Measurements from ENCODE around the gene PTPRN2. TPM values are rescaled to one million over a fixed set of nuclear protein-coding genes. Genes with fewer than 3 reads are reported as not detected.

The PTPRN2 gene
- total and polyA plus RNA-seq, 2 of the 13 experiments (the other 11 are each of a cell fraction or from before 2014, with no cell fraction given), result 2.5 to 24.2 TPM

DNA sequence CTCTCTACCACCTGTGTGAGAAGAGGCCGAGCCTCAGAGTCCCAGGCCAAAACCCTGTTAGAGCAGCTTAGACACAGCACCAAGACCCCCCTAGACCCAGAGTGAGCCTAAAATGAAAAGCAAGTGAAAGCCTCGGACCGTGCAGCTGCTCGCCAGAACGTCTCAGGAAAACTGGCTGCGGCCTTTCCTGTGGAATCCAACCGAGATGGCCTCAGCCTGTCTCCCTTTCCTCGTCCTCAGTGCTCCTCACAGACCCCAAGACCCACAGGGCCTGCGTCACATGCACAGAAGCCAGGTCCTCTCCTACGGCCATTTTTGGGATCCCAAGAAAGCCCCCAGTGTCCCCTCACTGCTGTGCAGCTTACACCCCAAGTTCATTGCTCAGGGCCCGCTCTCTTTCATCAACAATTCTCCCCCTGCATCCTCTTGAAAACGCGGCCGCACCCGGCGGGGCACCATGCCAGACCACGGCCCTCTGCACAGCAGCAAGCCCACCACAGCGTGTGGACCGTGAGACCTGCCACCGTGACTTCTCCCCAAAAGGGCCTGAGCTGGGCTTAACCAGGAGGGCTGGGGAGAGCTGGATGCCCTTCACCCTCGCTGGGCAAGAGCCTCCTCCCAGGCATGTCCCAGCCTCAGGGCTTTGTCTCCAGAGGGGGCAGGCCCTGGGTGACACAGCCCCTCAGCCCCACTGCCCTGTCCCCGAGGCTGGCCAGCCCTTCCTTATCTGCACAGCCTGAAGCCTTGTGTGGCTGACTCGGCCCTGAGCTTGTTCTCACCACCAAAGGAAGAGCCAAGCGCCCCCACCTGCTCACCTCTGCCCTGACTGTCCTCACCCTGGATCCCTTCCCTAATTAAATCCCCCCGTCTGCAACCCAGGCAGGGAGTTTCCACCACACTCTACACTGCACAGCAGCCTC, 142.9 kb downstream of the PTPRN2 start:
- Histone ChIP-seq H3K27ac (ENCODE audit: extremely low read length, insufficient read depth, low read length) (no peak overlapping the region), H3K4me3 (replicated peaks in 1 of 3; ENCODE audit: insufficient read depth in 1 of 3, low read depth in 2 of 3, low read length in 3 of 3) (peak overlapping the region in 1 of 3 experiments; percentile 32; a peak in 2 of 6 replicates), H3K4me2 (ENCODE audit: low read depth, low read length) (peak overlapping the region; percentile 40; the same call in 1 of the 2 replicates), H3K79me2 (ENCODE audit: insufficient read depth, low read length) (no peaks in the 10 kb centered on the region), H3K27me3 (ENCODE audit: control insufficient read depth in 1 of 2, insufficient read depth in 2 of 2, low read length in 2 of 2) (no peaks in the 10 kb centered on the region), H2AFZ (ENCODE audit: low read length) (no peak overlapping the region), H4K20me1 (ENCODE audit: insufficient read depth, low read length) (peaks cover 60% of the 10 kb centered on the region; the same call in 1 of the 2 replicates), H3K9ac (ENCODE audit: insufficient read depth, low read depth, low read length) (no peak overlapping the region; the same call in 1 of the 2 replicates), H3K36me3 (replicated peaks in 1 of 2; ENCODE audit: control insufficient read depth in 1 of 2, insufficient read depth in 2 of 2, low read length in 2 of 2) (0 out of 5 replicates have a peak, but pooled peaks cover 0 to 4% of the 10 kb centered on the region in 2 experiments), H3K4me1 (ENCODE audit: insufficient read depth, low read length) (peaks cover 23% of the 10 kb centered on the region), H3K9me3 (ENCODE audit: low read length) (no peaks in the 10 kb centered on the region)
- intact Hi-C loops (cut with micrococcal nuclease; ENCODE audit: unreplicated experiment) (no loop called here), in situ Hi-C loops (cut with HindIII; ENCODE audit: extremely low pct_ligation_motif_present, low pct_unique_long_range_greater_than_20kb) (no loop called here)
- FAIRE-seq (no peak), DNase-seq (ENCODE audit: low spot score) (no peak), ATAC-seq (peak; percentile 22)
- CTCF ChIA-PET (ENCODE audit: low intra/inter-chr PET ratio, low total read pairs), result no interaction called here
- POLR2A ChIA-PET, result no interaction called here
- no TSS peak for BruUV-seq (replicated peaks)
- TF ChIP-seq AKAP8 (CRISPR knock-in tag; IDR thresholded peaks at IDR 0.05) (no peak), PCBP1 (IDR thresholded peaks at IDR 0.05; ENCODE audit: borderline replicate concordance, low read depth, low read length) (no peak), ARNT2 (CRISPR knock-in tag; IDR thresholded peaks at IDR 0.05; ENCODE audit: low read depth) (no peak), ZFX (CRISPR knock-in tag; IDR thresholded peaks at IDR 0.05; ENCODE audit: low read depth) (no peak), NFYB (CRISPR knock-in tag; IDR thresholded peaks at IDR 0.05) (no peak), ZNF251 (CRISPR knock-in tag; IDR thresholded peaks at IDR 0.05) (no peak)
- TF ChIP-seq, protein P1, sequence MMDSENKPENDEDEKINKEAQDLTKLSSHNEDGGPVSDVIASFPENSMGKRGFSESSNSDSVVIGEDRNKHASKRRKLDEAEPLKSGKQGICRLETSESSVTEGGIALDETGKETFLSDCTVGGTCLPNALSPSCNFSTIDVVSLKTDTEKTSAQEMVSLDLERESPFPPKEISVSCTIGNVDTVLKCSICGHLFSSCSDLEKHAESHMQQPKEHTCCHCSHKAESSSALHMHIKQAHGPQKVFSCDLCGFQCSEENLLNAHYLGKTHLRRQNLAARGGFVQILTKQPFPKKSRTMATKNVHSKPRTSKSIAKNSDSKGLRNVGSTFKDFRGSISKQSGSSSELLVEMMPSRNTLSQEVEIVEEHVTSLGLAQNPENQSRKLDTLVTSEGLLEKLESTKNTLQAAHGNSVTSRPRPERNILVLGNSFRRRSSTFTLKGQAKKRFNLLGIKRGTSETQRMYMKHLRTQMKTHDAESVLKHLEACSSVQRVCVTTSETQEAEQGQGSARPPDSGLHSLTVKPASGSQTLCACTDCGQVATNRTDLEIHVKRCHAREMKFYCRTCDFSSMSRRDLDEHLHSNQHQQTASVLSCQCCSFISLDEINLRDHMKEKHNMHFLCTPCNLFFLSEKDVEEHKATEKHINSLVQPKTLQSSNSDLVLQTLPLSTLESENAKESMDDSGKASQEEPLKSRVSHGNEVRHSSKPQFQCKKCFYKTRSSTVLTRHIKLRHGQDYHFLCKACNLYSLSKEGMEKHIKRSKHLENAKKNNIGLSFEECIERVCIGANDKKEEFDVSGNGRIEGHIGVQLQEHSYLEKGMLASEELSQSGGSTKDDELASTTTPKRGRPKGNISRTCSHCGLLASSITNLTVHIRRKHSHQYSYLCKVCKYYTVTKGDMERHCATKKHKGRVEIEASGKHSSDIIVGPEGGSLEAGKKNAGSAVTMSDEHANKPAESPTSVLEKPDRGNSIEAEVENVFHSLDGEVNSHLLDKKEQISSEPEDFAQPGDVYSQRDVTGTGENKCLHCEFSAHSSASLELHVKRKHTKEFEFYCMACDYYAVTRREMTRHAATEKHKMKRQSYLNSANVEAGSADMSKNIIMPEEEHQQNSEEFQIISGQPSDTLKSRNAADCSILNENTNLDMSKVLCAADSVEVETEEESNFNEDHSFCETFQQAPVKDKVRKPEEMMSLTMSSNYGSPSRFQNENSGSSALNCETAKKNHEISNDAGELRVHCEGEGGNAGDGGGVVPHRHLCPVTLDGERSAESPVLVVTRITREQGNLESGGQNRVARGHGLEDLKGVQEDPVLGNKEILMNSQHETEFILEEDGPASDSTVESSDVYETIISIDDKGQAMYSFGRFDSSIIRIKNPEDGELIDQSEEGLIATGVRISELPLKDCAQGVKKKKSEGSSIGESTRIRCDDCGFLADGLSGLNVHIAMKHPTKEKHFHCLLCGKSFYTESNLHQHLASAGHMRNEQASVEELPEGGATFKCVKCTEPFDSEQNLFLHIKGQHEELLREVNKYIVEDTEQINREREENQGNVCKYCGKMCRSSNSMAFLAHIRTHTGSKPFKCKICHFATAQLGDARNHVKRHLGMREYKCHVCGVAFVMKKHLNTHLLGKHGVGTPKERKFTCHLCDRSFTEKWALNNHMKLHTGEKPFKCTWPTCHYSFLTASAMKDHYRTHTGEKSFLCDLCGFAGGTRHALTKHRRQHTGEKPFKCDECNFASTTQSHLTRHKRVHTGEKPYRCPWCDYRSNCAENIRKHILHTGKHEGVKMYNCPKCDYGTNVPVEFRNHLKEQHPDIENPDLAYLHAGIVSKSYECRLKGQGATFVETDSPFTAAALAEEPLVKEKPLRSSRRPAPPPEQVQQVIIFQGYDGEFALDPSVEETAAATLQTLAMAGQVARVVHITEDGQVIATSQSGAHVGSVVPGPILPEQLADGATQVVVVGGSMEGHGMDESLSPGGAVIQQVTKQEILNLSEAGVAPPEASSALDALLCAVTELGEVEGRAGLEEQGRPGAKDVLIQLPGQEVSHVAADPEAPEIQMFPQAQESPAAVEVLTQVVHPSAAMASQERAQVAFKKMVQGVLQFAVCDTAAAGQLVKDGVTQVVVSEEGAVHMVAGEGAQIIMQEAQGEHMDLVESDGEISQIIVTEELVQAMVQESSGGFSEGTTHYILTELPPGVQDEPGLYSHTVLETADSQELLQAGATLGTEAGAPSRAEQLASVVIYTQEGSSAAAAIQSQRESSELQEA (CRISPR knock-in tag; IDR thresholded peaks at IDR 0.05; ENCODE audit: not compliant biosample characterization), result no peak
- 78% methylated on average over 16 of the region's 25 CpGs for WGBS (ENCODE audit: low lambda C conversion rate)
